ENCODE results near the gene HYCC1. TPM values are rescaled to one million over a fixed set of nuclear protein-coding genes. Genes with fewer than 3 reads are reported as not detected.

The HYCC1 gene
- total and polyA plus RNA-seq, 2 donors (not counting 3 experiments of a cell fraction or from before 2014, with no cell fraction given), result 14.5 to 51.8 TPM

DNA sequence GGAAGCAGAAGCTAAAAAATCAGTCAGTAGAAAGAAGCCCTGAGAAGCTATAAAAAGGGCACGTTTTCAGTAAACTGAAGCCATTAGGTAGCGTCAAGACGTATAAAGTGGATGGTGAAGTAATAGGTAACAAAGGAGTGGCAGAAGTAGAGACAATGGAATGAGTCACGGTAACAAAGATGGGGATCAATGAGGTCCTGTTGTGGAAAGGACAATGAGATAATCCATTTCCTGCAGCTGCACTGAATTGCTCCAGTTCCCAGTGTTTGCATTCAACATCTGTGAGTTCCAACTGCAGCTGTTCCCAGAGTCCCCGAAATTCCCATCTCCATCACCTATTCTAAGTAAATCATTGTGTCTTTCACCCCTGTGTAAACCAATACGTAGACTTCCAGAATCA is 4.8 kb upstream of the HYCC1 start:
- intact Hi-C loops (cut with micrococcal nuclease), result loop anchor here (10.0 kb wide), 2 partner anchors 804 to 1704 kb away; no protein-coding TSS in a partner anchor
- peak overlapping the region; percentile 53 for H3K9ac ChIP-seq (replicated peaks; ENCODE audit: extremely low read depth, insufficient read depth, low read length)
- H4K20me1 ChIP-seq (replicated peaks; ENCODE audit: control insufficient read depth, extremely low read depth, insufficient read depth, low read length), result no peaks in the 10 kb centered on the region
- H3K4me1 ChIP-seq (ENCODE audit: control insufficient read depth, extremely low read depth, insufficient read depth, low read length), result peaks cover 50% of the 10 kb centered on the region
- DNase-seq (ENCODE audit: low read depth, low spot score) (peak; percentile 84), FAIRE-seq (peak; percentile 88)
- no TSS peak for BruUV-seq (replicated peaks)
- H3K9me1 ChIP-seq (replicated peaks; ENCODE audit: control insufficient read depth, extremely low read depth, insufficient read depth, low read length), result no peaks in the 10 kb centered on the region
- peak overlapping the region; percentile 85 for H3K27ac ChIP-seq (ENCODE audit: insufficient read depth, low read depth, low read length)
- H3K27me3 ChIP-seq (ENCODE audit: control insufficient read depth in 2 of 2, insufficient read depth in 2 of 2, low read length in 2 of 2), result no peaks in the 10 kb centered on the region
- dilution Hi-C loops (cut with MboI; ENCODE audit: extremely low pct_ligation_motif_present, low sequenced_read_pairs), result no loop called here
- H3K36me3 ChIP-seq (ENCODE audit: control insufficient read depth in 2 of 2, extremely low read depth in 1 of 2, insufficient read depth in 2 of 2, low read length in 2 of 2), result no peaks in the 10 kb centered on the region
- H3K4me2 ChIP-seq (ENCODE audit: insufficient read depth, low read length), result peak overlapping the region; percentile 38
- H3K4me3 ChIP-seq (replicated peaks in 1 of 3; ENCODE audit: insufficient read depth in 1 of 3, low read depth in 1 of 3, low read length in 3 of 3), result no peak overlapping the region
- H3K9me3 ChIP-seq (replicated peaks; ENCODE audit: control insufficient read depth, insufficient read depth, low read length), result no peaks in the 10 kb centered on the region
- ChIA-PET POLR2A (no interaction called here), CTCF (interaction anchor here (0.9 to 2.2 kb wide), 6 partner anchors 8 to 159 kb away, joined by 3 to 6 read pairs (median 3); no protein-coding TSS in a partner anchor)
- no peaks in the 10 kb centered on the region for H3K79me2 ChIP-seq (ENCODE audit: control insufficient read depth, insufficient read depth, low read length)
- H2AFZ ChIP-seq (ENCODE audit: low read depth, low read length), result peak overlapping the region; percentile 58
- TF ChIP-seq GATA2 (IDR thresholded peaks at IDR 0.05; ENCODE audit: insufficient read depth, insufficient read length, low read depth, low read length) (peak; percentile 83), POLR2A (IDR thresholded peaks at IDR 0.05; ENCODE audit: low read depth, low read length) (peak; percentile 22), FOS (IDR thresholded peaks at IDR 0.05; ENCODE audit: borderline replicate concordance, insufficient read depth, low read length) (peak; percentile 78), MYC (IDR thresholded peaks at IDR 0.05; ENCODE audit: low read depth, low read length) (peak; percentile 17), POLR2AphosphoS5 (IDR thresholded peaks at IDR 0.05; ENCODE audit: insufficient read depth, low read depth, low read length) (peak; percentile 67), EZH2 (IDR thresholded peaks at IDR 0.05; ENCODE audit: borderline replicate concordance, low read depth, low read length, severe bottlenecking) (no peak), JUN (IDR thresholded peaks at IDR 0.05; ENCODE audit: borderline replicate concordance, insufficient read depth, insufficient read length, low read depth) (peak; percentile 97)
- TF ChIP-seq, protein P1, sequence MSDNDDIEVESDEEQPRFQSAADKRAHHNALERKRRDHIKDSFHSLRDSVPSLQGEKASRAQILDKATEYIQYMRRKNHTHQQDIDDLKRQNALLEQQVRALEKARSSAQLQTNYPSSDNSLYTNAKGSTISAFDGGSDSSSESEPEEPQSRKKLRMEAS (IDR thresholded peaks at IDR 0.05; ENCODE audit: insufficient read depth, insufficient read length), result no peak
- TF ChIP-seq, protein P2, sequence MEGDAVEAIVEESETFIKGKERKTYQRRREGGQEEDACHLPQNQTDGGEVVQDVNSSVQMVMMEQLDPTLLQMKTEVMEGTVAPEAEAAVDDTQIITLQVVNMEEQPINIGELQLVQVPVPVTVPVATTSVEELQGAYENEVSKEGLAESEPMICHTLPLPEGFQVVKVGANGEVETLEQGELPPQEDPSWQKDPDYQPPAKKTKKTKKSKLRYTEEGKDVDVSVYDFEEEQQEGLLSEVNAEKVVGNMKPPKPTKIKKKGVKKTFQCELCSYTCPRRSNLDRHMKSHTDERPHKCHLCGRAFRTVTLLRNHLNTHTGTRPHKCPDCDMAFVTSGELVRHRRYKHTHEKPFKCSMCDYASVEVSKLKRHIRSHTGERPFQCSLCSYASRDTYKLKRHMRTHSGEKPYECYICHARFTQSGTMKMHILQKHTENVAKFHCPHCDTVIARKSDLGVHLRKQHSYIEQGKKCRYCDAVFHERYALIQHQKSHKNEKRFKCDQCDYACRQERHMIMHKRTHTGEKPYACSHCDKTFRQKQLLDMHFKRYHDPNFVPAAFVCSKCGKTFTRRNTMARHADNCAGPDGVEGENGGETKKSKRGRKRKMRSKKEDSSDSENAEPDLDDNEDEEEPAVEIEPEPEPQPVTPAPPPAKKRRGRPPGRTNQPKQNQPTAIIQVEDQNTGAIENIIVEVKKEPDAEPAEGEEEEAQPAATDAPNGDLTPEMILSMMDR (IDR thresholded peaks at IDR 0.05; ENCODE audit: extremely low read depth in 1 of 2, insufficient read depth in 1 of 2, low read depth in 1 of 2, low read length in 2 of 2), result no peak

Data from endothelial cell of umbilical vein (primary cell).